Measurements from ENCODE around the gene SLC22A2.

The SLC22A2 gene

DNA sequence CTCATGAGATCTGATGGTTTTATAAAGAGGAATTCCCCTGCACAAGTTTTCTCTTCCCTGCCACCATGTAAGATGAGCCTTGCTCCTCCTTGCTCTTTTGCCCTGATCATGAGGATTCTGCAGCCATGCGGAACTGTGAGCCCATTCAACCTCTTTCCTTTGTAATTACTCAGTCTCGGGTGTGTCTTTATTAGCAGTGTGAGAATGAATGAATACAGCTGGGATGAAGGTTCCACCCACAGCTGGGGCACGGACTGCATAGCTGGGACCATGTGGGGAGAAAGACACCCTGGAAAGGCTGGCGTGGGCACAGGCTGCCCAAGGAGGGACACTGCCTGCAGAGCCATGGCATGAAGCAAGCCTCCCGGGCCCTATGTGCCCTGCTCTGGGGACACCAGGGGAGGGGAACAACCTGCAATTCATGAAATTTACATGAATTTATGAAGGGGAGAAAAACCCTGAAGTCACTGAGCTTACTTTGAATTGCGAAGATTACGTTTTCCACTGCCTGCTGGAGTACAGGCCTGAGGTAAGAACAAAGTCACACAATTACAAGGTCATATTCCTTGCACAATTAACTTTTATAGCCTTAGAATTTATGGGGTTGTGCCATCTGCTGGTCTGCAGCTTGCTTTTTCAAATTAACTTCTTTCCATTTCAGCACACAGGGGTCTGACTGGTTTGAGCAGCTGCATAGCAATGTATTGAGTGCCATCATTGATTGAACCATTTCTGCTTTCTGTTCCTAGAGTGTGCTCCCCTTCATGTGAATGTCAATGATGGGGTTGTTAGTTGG lies 90.8 kb downstream of the SLC22A2 start:
- H3K4me3 ChIP-seq (ENCODE audit: low read length in 2 of 2), result no peak overlapping the region
- H3K27me3 ChIP-seq (ENCODE audit: control insufficient read depth in 1 of 2, insufficient read depth in 2 of 2, low read length in 2 of 2), result no peaks in the 10 kb centered on the region
- no peak overlapping the region for H3K27ac ChIP-seq (ENCODE audit: low read length)
- H3K4me1 ChIP-seq (ENCODE audit: control insufficient read depth, insufficient read depth, low read length), result peaks cover 5% of the 10 kb centered on the region
- no peak overlapping the region for H3K9ac ChIP-seq (ENCODE audit: low read length in 2 of 2)
- H3K36me3 ChIP-seq (ENCODE audit: control insufficient read depth in 2 of 2, insufficient read depth in 2 of 2, low read length in 2 of 2), result no peaks in the 10 kb centered on the region
- H3K9me3 ChIP-seq (ENCODE audit: control insufficient read depth in 2 of 2, low read length in 2 of 2), result no peaks in the 10 kb centered on the region
